Measurements from ENCODE around the gene NAT16.

The NAT16 gene

GRCh38 chr7:101166909-101167644 lies 13.0 kb downstream of the NAT16 start:
- no peak for ATAC-seq (ENCODE audit: insufficient read depth, low read depth)
- Histone ChIP-seq H3K79me2 (ENCODE audit: insufficient read depth, low read length) (peaks cover 3% of the 10 kb centered on the region), H3K27me3 (ENCODE audit: insufficient read depth, low read length, poor library complexity) (peaks cover 17% of the 10 kb centered on the region), H3K9ac (ENCODE audit: low read depth, low read length) (no peak overlapping the region), H3K4me3 (ENCODE audit: low read depth in 1 of 2, low read length in 2 of 2) (0 out of 4 replicates have a peak overlapping the region, but pooled peaks of 1 of the 2 experiments have one; percentile 13), H3K36me3 (ENCODE audit: insufficient read depth, low read length) (no peaks in the 10 kb centered on the region), H3K4me2 (ENCODE audit: insufficient read depth, low read length) (peak overlapping the region; percentile 46), H3K27ac (ENCODE audit: low read length) (no peak overlapping the region), H2AFZ (ENCODE audit: low read depth, low read length) (no peak overlapping the region), H3K4me1 (ENCODE audit: insufficient read depth, low read length) (peaks cover 83% of the 10 kb centered on the region), H3K9me3 (ENCODE audit: insufficient read depth, low read length, severe bottlenecking) (no peaks in the 10 kb centered on the region), H4K20me1 (ENCODE audit: insufficient read depth, low read length) (peaks cover 62% of the 10 kb centered on the region)
- DNase-seq, result peak; percentile 57
- TF ChIP-seq EZH2 (IDR thresholded peaks at IDR 0.05; ENCODE audit: borderline replicate concordance, low read depth, low read length, severe bottlenecking) (no peak), CTCF (IDR thresholded peaks at IDR 0.05; ENCODE audit: borderline replicate concordance, extremely low read depth, low read length, poor library complexity, severe bottlenecking) (no peak)

GRCh38 chr7:101166648-101166908 lies 13.5 kb downstream of the NAT16 start:
- H3K27ac ChIP-seq (ENCODE audit: low read length), result no peak overlapping the region
- no peak overlapping the region for H3K9ac ChIP-seq (ENCODE audit: low read depth, low read length)
- DNase-seq, result peak; percentile 47
- H3K4me2 ChIP-seq (ENCODE audit: insufficient read depth, low read length), result peak overlapping the region; percentile 46; the same call in 1 of the 2 replicates
- no peak overlapping the region for H3K4me3 ChIP-seq (ENCODE audit: low read depth in 1 of 2, low read length in 2 of 2)
- peaks cover 17% of the 10 kb centered on the region for H3K27me3 ChIP-seq (ENCODE audit: insufficient read depth, low read length, poor library complexity)
- H3K36me3 ChIP-seq (ENCODE audit: insufficient read depth, low read length), result no peaks in the 10 kb centered on the region
- TF ChIP-seq CTCF (IDR thresholded peaks at IDR 0.05; ENCODE audit: borderline replicate concordance, extremely low read depth, low read length, poor library complexity, severe bottlenecking) (no peak), EZH2 (IDR thresholded peaks at IDR 0.05; ENCODE audit: borderline replicate concordance, low read depth, low read length, severe bottlenecking) (no peak)
- no peaks in the 10 kb centered on the region for H3K9me3 ChIP-seq (ENCODE audit: insufficient read depth, low read length, severe bottlenecking)
- ATAC-seq (ENCODE audit: insufficient read depth, low read depth), result no peak
- H3K4me1 ChIP-seq (ENCODE audit: insufficient read depth, low read length), result peaks cover 80% of the 10 kb centered on the region
- H4K20me1 ChIP-seq (ENCODE audit: insufficient read depth, low read length), result peaks cover 58% of the 10 kb centered on the region
- peaks cover 3% of the 10 kb centered on the region for H3K79me2 ChIP-seq (ENCODE audit: insufficient read depth, low read length)
- no peak overlapping the region for H2AFZ ChIP-seq (ENCODE audit: low read depth, low read length)

GRCh38 chr7:101165958-101166647 lies 14.0 kb downstream of the NAT16 start:
- Histone ChIP-seq H3K9me3 (ENCODE audit: insufficient read depth, low read length, severe bottlenecking) (no peaks in the 10 kb centered on the region), H3K79me2 (ENCODE audit: insufficient read depth, low read length) (peaks cover 3% of the 10 kb centered on the region), H3K4me1 (ENCODE audit: insufficient read depth, low read length) (peaks cover 75% of the 10 kb centered on the region), H4K20me1 (ENCODE audit: insufficient read depth, low read length) (peaks cover 53% of the 10 kb centered on the region), H3K4me2 (ENCODE audit: insufficient read depth, low read length) (no peak overlapping the region), H3K27ac (ENCODE audit: low read length) (no peak overlapping the region), H3K27me3 (ENCODE audit: insufficient read depth, low read length, poor library complexity) (peaks cover 17% of the 10 kb centered on the region), H3K36me3 (ENCODE audit: insufficient read depth, low read length) (no peaks in the 10 kb centered on the region), H3K4me3 (ENCODE audit: low read depth in 1 of 2, low read length in 2 of 2) (no peak overlapping the region), H2AFZ (ENCODE audit: low read depth, low read length) (no peak overlapping the region), H3K9ac (ENCODE audit: low read depth, low read length) (no peak overlapping the region)
- ATAC-seq (ENCODE audit: insufficient read depth, low read depth) (no peak), DNase-seq (no peak)
- TF ChIP-seq CTCF (IDR thresholded peaks at IDR 0.05; ENCODE audit: borderline replicate concordance, extremely low read depth, low read length, poor library complexity, severe bottlenecking) (no peak), EZH2 (IDR thresholded peaks at IDR 0.05; ENCODE audit: borderline replicate concordance, low read depth, low read length, severe bottlenecking) (no peak)

Measured in DND-41 (cell line).